ENCODE measurements around the gene CSTPP1. TPM values are rescaled to one million over a fixed set of nuclear protein-coding genes. Genes with fewer than 3 reads are reported as not detected.

The CSTPP1 gene
- total RNA-seq, 6 experiments from 2014 or later: 19.4 to 29.2 (median 27.1) TPM

GRCh38 chr11:47057365-47057764, 120.8 kb downstream of the CSTPP1 start:
- Mint-ChIP-seq H3K36me3 (ENCODE audit: low read depth) (peaks cover 24% of the 10 kb centered on the region), H3K4me3 (no peak overlapping the region), H3K9me3 (no peaks in the 10 kb centered on the region), H3K27me3 (ENCODE audit: insufficient read depth) (peaks cover 1% of the 10 kb centered on the region), H3K4me1 (ENCODE audit: low read depth) (peaks cover 29% of the 10 kb centered on the region), H3K27ac (no peak overlapping the region)
- TF ChIP-seq, protein P1, sequence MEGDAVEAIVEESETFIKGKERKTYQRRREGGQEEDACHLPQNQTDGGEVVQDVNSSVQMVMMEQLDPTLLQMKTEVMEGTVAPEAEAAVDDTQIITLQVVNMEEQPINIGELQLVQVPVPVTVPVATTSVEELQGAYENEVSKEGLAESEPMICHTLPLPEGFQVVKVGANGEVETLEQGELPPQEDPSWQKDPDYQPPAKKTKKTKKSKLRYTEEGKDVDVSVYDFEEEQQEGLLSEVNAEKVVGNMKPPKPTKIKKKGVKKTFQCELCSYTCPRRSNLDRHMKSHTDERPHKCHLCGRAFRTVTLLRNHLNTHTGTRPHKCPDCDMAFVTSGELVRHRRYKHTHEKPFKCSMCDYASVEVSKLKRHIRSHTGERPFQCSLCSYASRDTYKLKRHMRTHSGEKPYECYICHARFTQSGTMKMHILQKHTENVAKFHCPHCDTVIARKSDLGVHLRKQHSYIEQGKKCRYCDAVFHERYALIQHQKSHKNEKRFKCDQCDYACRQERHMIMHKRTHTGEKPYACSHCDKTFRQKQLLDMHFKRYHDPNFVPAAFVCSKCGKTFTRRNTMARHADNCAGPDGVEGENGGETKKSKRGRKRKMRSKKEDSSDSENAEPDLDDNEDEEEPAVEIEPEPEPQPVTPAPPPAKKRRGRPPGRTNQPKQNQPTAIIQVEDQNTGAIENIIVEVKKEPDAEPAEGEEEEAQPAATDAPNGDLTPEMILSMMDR (IDR thresholded peaks at IDR 0.05): no peak
- DNase-seq: no peak

GRCh38 chr11:47060807-47061206, 124.2 kb downstream of the CSTPP1 start:
- peak; percentile 20 for DNase-seq
- peak overlapping the region; percentile 74 for H3K27ac Mint-ChIP-seq
- H3K9me3 Mint-ChIP-seq: no peaks in the 10 kb centered on the region
- peaks cover 1% of the 10 kb centered on the region for H3K27me3 Mint-ChIP-seq (ENCODE audit: insufficient read depth)
- TF ChIP-seq, protein P1 (IDR thresholded peaks at IDR 0.05): no peak
- peaks cover 19% of the 10 kb centered on the region for H3K36me3 Mint-ChIP-seq (ENCODE audit: low read depth)
- H3K4me3 Mint-ChIP-seq: peak overlapping the region; percentile 31; the same call in 1 of the 2 replicates
- peaks cover 27% of the 10 kb centered on the region for H3K4me1 Mint-ChIP-seq (ENCODE audit: low read depth)

DNA sequence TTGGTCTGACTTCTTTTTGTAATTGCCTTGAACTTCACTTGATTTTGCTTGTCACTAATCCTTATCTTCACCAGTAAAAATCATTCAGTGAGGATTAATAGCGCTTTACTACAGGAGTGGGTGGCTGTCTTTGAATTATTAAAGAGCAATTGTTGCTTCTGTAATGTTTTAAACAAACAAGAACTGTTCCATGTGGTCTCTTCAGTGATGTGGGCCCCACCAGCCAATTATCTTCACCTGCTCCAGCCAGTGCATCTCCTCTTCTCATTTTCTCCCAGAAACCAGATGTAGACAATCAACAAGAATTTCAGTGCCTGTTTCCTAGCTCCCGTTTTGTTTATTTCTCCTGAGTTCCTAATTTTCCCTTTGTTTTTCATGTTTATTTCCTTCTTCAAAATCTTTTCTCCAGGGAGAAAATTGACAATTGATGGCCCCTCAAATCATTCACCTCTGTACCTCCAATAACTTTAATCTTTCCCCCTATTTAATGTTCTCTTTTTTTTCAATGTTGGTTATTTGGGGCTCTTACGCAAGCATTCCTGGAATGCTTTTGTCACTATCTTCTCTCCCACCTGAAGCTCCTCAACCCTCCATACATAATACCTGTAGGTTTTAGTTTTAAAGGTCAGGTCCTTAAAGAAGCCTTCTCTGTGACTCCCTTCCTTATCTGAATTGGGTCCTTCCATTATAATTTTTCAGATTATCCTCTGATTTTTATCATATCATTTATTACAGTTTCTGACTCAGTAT, 125.0 kb downstream of the CSTPP1 start:
- TF ChIP-seq, protein P1 (IDR thresholded peaks at IDR 0.05): no peak
- Mint-ChIP-seq H3K27me3 (ENCODE audit: insufficient read depth) (peaks cover 1% of the 10 kb centered on the region), H3K4me3 (no peak overlapping the region), H3K9me3 (no peaks in the 10 kb centered on the region), H3K4me1 (ENCODE audit: low read depth) (peaks cover 25% of the 10 kb centered on the region), H3K27ac (peak overlapping the region; percentile 74), H3K36me3 (ENCODE audit: low read depth) (peaks cover 19% of the 10 kb centered on the region)
- no peak for DNase-seq

DNA sequence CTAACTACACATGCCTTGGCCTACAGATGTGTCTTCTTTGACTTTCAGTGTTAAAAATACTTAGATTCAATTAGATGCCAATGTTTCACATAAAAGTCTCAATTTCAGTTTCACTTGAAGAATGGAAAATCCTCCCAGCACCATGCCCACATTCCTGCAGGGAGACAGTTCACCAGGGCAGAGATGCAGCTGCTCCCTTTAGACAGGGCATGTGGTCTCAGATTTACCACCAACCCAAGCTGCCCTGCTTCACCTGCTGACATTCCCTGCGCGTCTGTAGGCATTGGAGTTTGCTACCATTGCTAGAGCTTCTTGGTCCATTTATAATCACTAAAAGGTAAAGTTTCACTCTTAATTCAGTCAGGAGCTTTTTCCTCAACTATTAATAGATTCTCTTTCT, 126.2 kb downstream of the CSTPP1 start:
- TF ChIP-seq, protein P1 (IDR thresholded peaks at IDR 0.05): no peak
- H3K27ac Mint-ChIP-seq: no peak overlapping the region
- DNase-seq: no peak

DNA sequence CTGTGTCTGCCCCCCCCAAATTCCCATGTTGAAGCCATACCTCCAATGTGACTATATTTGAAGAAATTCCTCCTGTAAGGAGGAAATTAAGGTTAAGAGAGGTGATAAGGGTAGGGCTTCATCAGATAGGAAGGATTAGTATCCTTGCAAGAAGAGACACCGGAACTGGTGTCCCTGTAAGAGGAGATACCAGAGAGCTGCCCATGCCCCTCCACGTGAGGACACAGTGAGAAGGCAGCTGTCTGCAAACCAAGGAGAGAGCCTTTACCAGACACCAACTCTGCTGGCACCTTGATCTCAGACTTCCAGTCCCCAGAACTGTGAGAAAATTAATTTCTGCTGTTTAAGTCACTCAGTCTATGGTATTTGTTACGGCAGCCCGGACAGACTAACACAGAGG, 130.8 kb downstream of the CSTPP1 start:
- Mint-ChIP-seq H3K36me3 (ENCODE audit: low read depth) (no peaks in the 10 kb centered on the region; the same call in 1 of the 2 replicates), H3K27ac (no peak overlapping the region), H3K27me3 (ENCODE audit: insufficient read depth) (peaks cover 2% of the 10 kb centered on the region), H3K9me3 (no peaks in the 10 kb centered on the region), H3K4me1 (ENCODE audit: low read depth) (peaks cover 29% of the 10 kb centered on the region), H3K4me3 (no peak overlapping the region)
- TF ChIP-seq, protein P1 (IDR thresholded peaks at IDR 0.05): no peak
- no peak for DNase-seq

More for the DNA sequence above, 126.2 kb downstream of the CSTPP1 start:
- Mint-ChIP-seq H3K36me3 (ENCODE audit: low read depth) (peaks cover 14% of the 10 kb centered on the region), H3K4me3 (no peak overlapping the region), H3K9me3 (no peaks in the 10 kb centered on the region), H3K4me1 (ENCODE audit: low read depth) (peaks cover 35% of the 10 kb centered on the region), H3K27me3 (ENCODE audit: insufficient read depth) (peaks cover 1% of the 10 kb centered on the region)
